GM21360 (cell line): ENCODE data around the gene PTGER1.
A peak's percentile ranks its signal among the peaks of the same experiment; 100 is the strongest.
"Not testable (repeated sequence)": the region's sequence is repeated elsewhere in the genome, so short reads cannot be mapped to it uniquely, and the experiment has no call there.

Experiments used
- ATAC-seq: cut with Tn5 transposase; IDR thresholded peaks from one replicate; pipeline ENCODE4 v1.9.1; 2021; ENCODE audit warnings: mild to moderate bottlenecking, moderate library complexity; ENCODE audit not compliant: unreplicated experiment

PTGER1 gene

GRCh38 chr19:14475251-14476073 lies at the start of gene PTGER1:
PTGER1 (minus strand) TSS chr19:14475354; CDS start chr19:14474320, 1,034 bp downstream.
- no peak for ATAC-seq

GRCh38 chr19:14520543-14520942 lies 45.4 kb upstream of the PTGER1 start:
- no peak for ATAC-seq

- no peak for ATAC-seq
Measured at GRCh38 chr19:14519860-14520407, 44.8 kb upstream of the PTGER1 start.

- no peak for ATAC-seq
Measured at GRCh38 chr19:14519245-14519859, 44.2 kb upstream of the PTGER1 start.

- peak; percentile 54 for ATAC-seq
Measured at GRCh38 chr19:14517840-14518505, 42.8 kb upstream of the PTGER1 start, which contains the start of gene DNAJB1. DNAJB1 (minus strand) TSS chr19:14518397; CDS start chr19:14518349, 48 bp downstream.

- peak; percentile 6 for ATAC-seq
Measured at GRCh38 chr19:14517446-14517839, 42.3 kb upstream of the PTGER1 start.

- no peak for ATAC-seq
Measured at GRCh38 chr19:14516746-14517438, 41.7 kb upstream of the PTGER1 start.

- ATAC-seq = no peak
Measured at GRCh38 chr19:14516048-14516534, 40.9 kb upstream of the PTGER1 start.

GRCh38 chr19:14515501-14516047 lies 40.4 kb upstream of the PTGER1 start:
- ATAC-seq = no peak

GRCh38 chr19:14514215-14514863 lies 39.2 kb upstream of the PTGER1 start:
- ATAC-seq = no peak

GRCh38 chr19:14512406-14512961 lies 37.3 kb upstream of the PTGER1 start:
- ATAC-seq = no peak

- no peak for ATAC-seq
Measured at GRCh38 chr19:14511229-14511593, 36.1 kb upstream of the PTGER1 start.

- no peak for ATAC-seq
Measured at GRCh38 chr19:14510311-14511228, 35.4 kb upstream of the PTGER1 start.

GRCh38 chr19:14507704-14508542 lies 32.8 kb upstream of the PTGER1 start:
- ATAC-seq = no peak

GRCh38 chr19:14505488-14506239 lies 30.5 kb upstream of the PTGER1 start:
- no peak for ATAC-seq

GRCh38 chr19:14504575-14504974 lies 29.4 kb upstream of the PTGER1 start:
- not testable (repeated sequence) for ATAC-seq

- no peak for ATAC-seq
Measured at GRCh38 chr19:14503285-14503684, 28.1 kb upstream of the PTGER1 start.
